IPS-18a (cell line): ENCODE results near the gene HIPK2.
"Not testable (repeated sequence)": the region's sequence is repeated elsewhere in the genome, so short reads cannot be mapped to it uniquely, and the experiment has no call there.

Experiments
- H3K27ac ChIP-seq: one replicate; pipeline ENCODE4 v1.5.1; 2013; ENCODE audit warnings: low read length
- H3K27me3 ChIP-seq: one replicate; pipeline ENCODE4 v1.6.1; 2013; ENCODE audit warnings: mild to moderate bottlenecking, low read length; ENCODE audit not compliant: control insufficient read depth, insufficient read depth
- H3K36me3 ChIP-seq: one replicate; pipeline ENCODE4 v1.6.1; 2013; ENCODE audit warnings: low read depth, low read length; ENCODE audit not compliant: control insufficient read depth
- H3K4me1 ChIP-seq: one replicate; pipeline ENCODE4 v1.6.1; 2013; ENCODE audit warnings: low read depth, low read length; ENCODE audit not compliant: control insufficient read depth
- H3K4me3 ChIP-seq: one replicate; pipeline ENCODE4 v1.5.1; 2013; ENCODE audit warnings: low read length
- H3K9ac ChIP-seq: one replicate; pipeline ENCODE4 v1.6.1; 2013; ENCODE audit warnings: mild to moderate bottlenecking, low read length, moderate library complexity
- H3K9me3 ChIP-seq: one replicate; pipeline ENCODE4 v1.6.1; 2013; ENCODE audit warnings: low read depth, low read length; ENCODE audit not compliant: control insufficient read depth

Gene HIPK2

DNA sequence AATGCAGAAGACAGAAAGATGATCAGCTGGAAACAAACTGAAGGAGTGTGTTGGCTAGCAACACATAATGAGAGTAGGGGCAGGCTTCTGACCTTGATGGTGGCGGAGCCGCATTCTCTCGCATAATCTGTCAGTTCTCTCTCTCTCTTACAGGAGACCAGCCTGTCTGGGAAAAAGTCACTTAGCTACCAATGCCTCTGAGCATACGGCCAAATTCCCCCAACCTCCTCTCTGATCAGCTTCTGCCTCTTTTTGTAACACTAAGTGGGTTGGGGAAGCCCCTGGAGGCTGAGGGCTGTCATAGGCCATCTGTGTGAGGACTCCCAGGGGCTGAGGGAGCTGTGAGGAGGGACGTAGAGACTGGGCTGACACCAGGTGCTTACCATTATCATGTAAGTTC, 104.6 kb downstream of the HIPK2 start:
- peaks cover 10% of the 10 kb centered on the region for H3K4me1 ChIP-seq
- H3K27me3 ChIP-seq = no peaks in the 10 kb centered on the region
- no peak overlapping the region for H3K9ac ChIP-seq
- H3K27ac ChIP-seq = no peak overlapping the region
- no peaks in the 10 kb centered on the region for H3K9me3 ChIP-seq
- H3K4me3 ChIP-seq = no peak overlapping the region
- H3K36me3 ChIP-seq = no peaks in the 10 kb centered on the region

- Histone ChIP-seq H3K36me3 (no peaks in the 10 kb centered on the region), H3K4me3 (no peak overlapping the region), H3K27ac (no peak overlapping the region), H3K27me3 (no peaks in the 10 kb centered on the region), H3K4me1 (peaks cover 10% of the 10 kb centered on the region), H3K9ac (no peak overlapping the region), H3K9me3 (no peaks in the 10 kb centered on the region)
Observed at GRCh38 chr7:139671967-139672366, 105.8 kb downstream of the HIPK2 start.

- not testable (repeated sequence) for H3K27ac ChIP-seq, H3K27me3 ChIP-seq, H3K9me3 ChIP-seq, H3K4me3 ChIP-seq, H3K36me3 ChIP-seq, H3K9ac ChIP-seq
- H3K4me1 ChIP-seq = peaks cover 10% of the 10 kb centered on the region
Observed at GRCh38 chr7:139670662-139671061, 107.1 kb downstream of the HIPK2 start.

- H3K27ac ChIP-seq = no peak overlapping the region
- no peak overlapping the region for H3K4me3 ChIP-seq
- H3K27me3 ChIP-seq = no peaks in the 10 kb centered on the region
- no peaks in the 10 kb centered on the region for H3K9me3 ChIP-seq
- H3K36me3 ChIP-seq = no peaks in the 10 kb centered on the region
- H3K9ac ChIP-seq = no peak overlapping the region
- H3K4me1 ChIP-seq = peaks cover 8% of the 10 kb centered on the region
Observed at GRCh38 chr7:139669106-139670061, 108.4 kb downstream of the HIPK2 start.

GRCh38 chr7:139667377-139667776, 110.4 kb downstream of the HIPK2 start:
- H3K4me3 ChIP-seq = no peak overlapping the region
- H3K36me3 ChIP-seq = no peaks in the 10 kb centered on the region
- H3K9ac ChIP-seq = no peak overlapping the region
- no peak overlapping the region for H3K27ac ChIP-seq
- no peaks in the 10 kb centered on the region for H3K4me1 ChIP-seq
- H3K27me3 ChIP-seq = no peaks in the 10 kb centered on the region
- H3K9me3 ChIP-seq = no peaks in the 10 kb centered on the region

GRCh38 chr7:139666501-139666900, 111.3 kb downstream of the HIPK2 start:
- Histone ChIP-seq H3K4me1 (no peaks in the 10 kb centered on the region), H3K36me3 (no peaks in the 10 kb centered on the region), H3K4me3 (no peak overlapping the region), H3K9me3 (no peaks in the 10 kb centered on the region), H3K27me3 (no peaks in the 10 kb centered on the region), H3K27ac (no peak overlapping the region), H3K9ac (no peak overlapping the region)

DNA sequence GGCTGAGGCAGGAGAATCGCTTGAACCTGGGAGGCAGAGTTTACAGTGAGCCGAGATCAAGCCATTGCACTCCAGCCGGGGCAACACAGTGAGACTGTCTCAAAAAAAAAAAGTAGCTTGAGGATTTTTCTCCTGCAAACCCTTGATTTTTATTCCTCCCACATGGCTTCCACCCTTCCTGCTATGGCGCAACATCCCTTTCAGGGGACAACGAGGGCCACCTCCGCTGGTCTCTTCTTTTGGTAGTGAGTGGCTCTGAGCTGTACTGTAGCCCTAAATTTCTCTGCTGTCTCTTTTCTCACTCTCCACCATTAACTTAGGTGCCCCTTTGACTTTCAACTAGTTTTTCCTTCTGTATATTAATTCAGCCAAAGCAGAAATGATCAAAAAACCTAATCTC, 113.4 kb downstream of the HIPK2 start:
- Histone ChIP-seq H3K27ac (no peak overlapping the region), H3K4me1 (peaks cover 18% of the 10 kb centered on the region), H3K9me3 (no peaks in the 10 kb centered on the region), H3K9ac (no peak overlapping the region), H3K27me3 (no peaks in the 10 kb centered on the region), H3K4me3 (no peak overlapping the region), H3K36me3 (no peaks in the 10 kb centered on the region)

GRCh38 chr7:139663608-139664177, 114.1 kb downstream of the HIPK2 start:
- H3K4me3 ChIP-seq = no peak overlapping the region
- no peaks in the 10 kb centered on the region for H3K9me3 ChIP-seq
- no peaks in the 10 kb centered on the region for H3K27me3 ChIP-seq
- H3K4me1 ChIP-seq = peaks cover 25% of the 10 kb centered on the region
- H3K9ac ChIP-seq = no peak overlapping the region
- H3K27ac ChIP-seq = no peak overlapping the region
- H3K36me3 ChIP-seq = no peaks in the 10 kb centered on the region

- Histone ChIP-seq H3K4me3 (no peak overlapping the region), H3K27ac (no peak overlapping the region), H3K9ac (no peak overlapping the region), H3K36me3 (no peaks in the 10 kb centered on the region), H3K9me3 (no peaks in the 10 kb centered on the region), H3K27me3 (no peaks in the 10 kb centered on the region), H3K4me1 (peaks cover 29% of the 10 kb centered on the region)
Observed at GRCh38 chr7:139661903-139662302, 115.9 kb downstream of the HIPK2 start.

DNA sequence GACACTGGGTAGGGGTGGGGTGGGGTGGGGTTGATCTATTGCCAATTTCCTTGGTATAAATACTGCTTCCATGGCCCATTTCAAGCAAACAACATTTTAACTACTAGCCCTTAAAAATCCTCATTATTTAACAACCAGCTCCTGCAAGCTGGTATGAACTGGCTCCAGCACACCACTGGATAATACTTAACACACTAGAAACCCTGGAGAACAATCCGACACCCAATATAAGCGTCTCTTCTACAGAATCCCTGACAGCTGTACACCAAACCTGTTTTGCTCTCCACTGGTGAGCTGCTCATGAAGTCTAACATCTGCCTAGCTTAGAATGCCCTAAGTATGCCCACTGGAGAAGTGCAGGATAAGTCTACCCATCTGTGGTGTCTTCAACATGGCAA, 116.8 kb downstream of the HIPK2 start:
- Histone ChIP-seq H3K4me3 (no peak overlapping the region), H3K27ac (no peak overlapping the region), H3K9ac (no peak overlapping the region), H3K27me3 (no peaks in the 10 kb centered on the region), H3K36me3 (no peaks in the 10 kb centered on the region), H3K4me1 (peaks cover 29% of the 10 kb centered on the region), H3K9me3 (no peaks in the 10 kb centered on the region)

GRCh38 chr7:139660317-139661042, 117.3 kb downstream of the HIPK2 start:
- H3K9ac ChIP-seq = no peak overlapping the region
- H3K4me3 ChIP-seq = no peak overlapping the region
- H3K27ac ChIP-seq = no peak overlapping the region
- H3K4me1 ChIP-seq = peaks cover 29% of the 10 kb centered on the region
- no peaks in the 10 kb centered on the region for H3K36me3 ChIP-seq
- no peaks in the 10 kb centered on the region for H3K27me3 ChIP-seq
- H3K9me3 ChIP-seq = no peaks in the 10 kb centered on the region
